H9 (cell line): ENCODE results near the gene TMEM178B. TPM values are rescaled to one million over a fixed set of nuclear protein-coding genes. Genes with fewer than 3 reads are reported as not detected.

ENCODE experiments used
- DNase-seq: peaks from one replicate; pipeline ENCODE4 v3.0.0-alpha.2; 2017
- H2AFZ ChIP-seq: one replicate; pipeline ENCODE4 v1.6.1; 2013; ENCODE audit warnings: mild to moderate bottlenecking, low read length, control low read depth, moderate library complexity
- H2AK5ac ChIP-seq: 2 replicates; pipeline ENCODE4 v1.6.1; 2013; ENCODE audit warnings: low read length, control low read depth, mixed read lengths; ENCODE audit not compliant: insufficient read length
- H2BK120ac ChIP-seq: one replicate; pipeline ENCODE4 v1.6.1; 2013; ENCODE audit warnings: low read depth, mild to moderate bottlenecking, low read length, control low read depth, inconsistent platforms; ENCODE audit not compliant: poor library complexity, severe bottlenecking
- H2BK12ac ChIP-seq: 2 replicates; pipeline ENCODE4 v1.6.1; 2013; ENCODE audit warnings: low read length, control low read depth, mixed read lengths, low read depth; ENCODE audit not compliant: insufficient read length
- H2BK15ac ChIP-seq: 2 replicates; pipeline ENCODE4 v1.6.1; 2013; ENCODE audit warnings: low read depth, low read length, control low read depth
- H2BK20ac ChIP-seq: one replicate; pipeline ENCODE4 v1.6.1; 2013; ENCODE audit warnings: low read depth, mild to moderate bottlenecking, low read length, control low read depth, inconsistent platforms; ENCODE audit not compliant: poor library complexity, severe bottlenecking
- H2BK5ac ChIP-seq: 2 replicates; pipeline ENCODE4 v1.6.1; 2013; ENCODE audit warnings: low read length, control low read depth, mixed read lengths; ENCODE audit not compliant: insufficient read length
- H3K14ac ChIP-seq: 2 replicates; pipeline ENCODE4 v1.6.1; 2013; ENCODE audit warnings: low read length, control low read depth; ENCODE audit not compliant: insufficient read depth
- H3K18ac ChIP-seq: 2 replicates; pipeline ENCODE4 v1.6.1; 2013; ENCODE audit warnings: low read depth, mild to moderate bottlenecking, mixed read lengths, low read length, control low read depth; ENCODE audit not compliant: insufficient read length
- H3K23ac ChIP-seq: 2 replicates; pipeline ENCODE4 v1.6.1; 2013; ENCODE audit warnings: low read length, control low read depth, mixed read lengths, low read depth; ENCODE audit not compliant: insufficient read length
- H3K23me2 ChIP-seq: 2 replicates; pipeline ENCODE4 v1.6.1; 2013; ENCODE audit warnings: low read depth, mild to moderate bottlenecking, mixed read lengths, low read length, control low read depth; ENCODE audit not compliant: insufficient read length, poor library complexity, severe bottlenecking
- H3K27ac ChIP-seq: 2 replicates; pipeline ENCODE4 v1.5.1; 2013; ENCODE audit warnings: low read length, control low read depth, mixed read lengths, low read depth; ENCODE audit not compliant: insufficient read length
- H3K27me3 ChIP-seq: 2 replicates; pipeline ENCODE4 v1.6.1; 2013; ENCODE audit warnings: low read length, control low read depth, inconsistent platforms; ENCODE audit not compliant: insufficient read depth
- H3K4ac ChIP-seq: 2 replicates; pipeline ENCODE4 v1.6.1; 2013; ENCODE audit warnings: low read depth, mild to moderate bottlenecking, control low read depth, inconsistent platforms, low read length, moderate library complexity
- H3K4me1 ChIP-seq: 2 replicates; pipeline ENCODE4 v1.6.1; 2013; ENCODE audit warnings: low read length, control low read depth, inconsistent platforms; ENCODE audit not compliant: insufficient read depth
- H3K4me2 ChIP-seq: 2 replicates; pipeline ENCODE4 v1.6.1; 2013; ENCODE audit warnings: low read length, control low read depth, mixed read lengths; ENCODE audit not compliant: insufficient read length, insufficient read depth
- H3K56ac ChIP-seq: 2 replicates; pipeline ENCODE4 v1.6.1; 2013; ENCODE audit warnings: low read depth, mild to moderate bottlenecking, mixed read lengths, low read length, control low read depth; ENCODE audit not compliant: insufficient read length
- H3K79me1 ChIP-seq: 2 replicates; pipeline ENCODE4 v1.6.1; 2013; ENCODE audit warnings: low read depth, mild to moderate bottlenecking, moderate library complexity, low read length, control low read depth, inconsistent platforms; ENCODE audit not compliant: insufficient read depth, poor library complexity, severe bottlenecking
- H3K79me2 ChIP-seq: 2 replicates; pipeline ENCODE4 v1.6.1; 2013; ENCODE audit warnings: low read length, control low read depth, inconsistent platforms; ENCODE audit not compliant: insufficient read depth
- H3K9ac ChIP-seq: 2 replicates; pipeline ENCODE4 v1.6.1; 2013; ENCODE audit warnings: low read length, control low read depth, mixed read lengths; ENCODE audit not compliant: insufficient read length; ENCODE audit errors: extremely low read depth
- H3K9me3 ChIP-seq: one replicate; pipeline ENCODE4 v1.6.1; 2013; ENCODE audit warnings: low read depth, low read length, inconsistent platforms; ENCODE audit not compliant: control insufficient read depth
- H3T11ph ChIP-seq: one replicate; pipeline ENCODE4 v1.6.1; 2013; ENCODE audit warnings: mild to moderate bottlenecking, low read length, control low read depth, inconsistent platforms
- H4K20me1 ChIP-seq: one replicate; pipeline ENCODE4 v1.6.1; 2013; ENCODE audit not compliant: control insufficient read depth, insufficient read length, insufficient read depth
- H4K5ac ChIP-seq: 2 replicates; pipeline ENCODE4 v1.6.1; 2013; ENCODE audit warnings: low read depth, mild to moderate bottlenecking, mixed read lengths, low read length, control low read depth; ENCODE audit not compliant: insufficient read length
- H4K8ac ChIP-seq: replicated peaks from 2 replicates; pipeline ENCODE4 v1.6.1; 2013; ENCODE audit warnings: low read length, control low read depth, mixed read lengths, low read depth; ENCODE audit not compliant: insufficient read length
- H4K91ac ChIP-seq: 2 replicates; pipeline ENCODE4 v1.6.1; 2013; ENCODE audit warnings: low read depth, mild to moderate bottlenecking, moderate library complexity, mixed read lengths, low read length, control low read depth; ENCODE audit not compliant: insufficient read length
- H3K27ac Mint-ChIP-seq, 3 experiments: 2 replicates in 2 of 3; 3 replicates in 1 of 3; pipeline ENCODE4 v1.8.0; 2020 to 2021; ENCODE audit warnings: mixed read lengths in 3 of 3, mild to moderate bottlenecking in 1 of 3, moderate library complexity in 1 of 3
- H3K27me3 Mint-ChIP-seq: 2 replicates; pipeline ENCODE4 v1.8.0; 2021; ENCODE audit warnings: low read depth, mild to moderate bottlenecking, moderate library complexity, mixed read lengths
- H3K36me3 Mint-ChIP-seq, 3 experiments: 2 replicates in 2 of 3; 3 replicates in 1 of 3; pipeline ENCODE4 v1.8.0; 2020 to 2021; ENCODE audit warnings: low read depth in 3 of 3, mixed read lengths in 3 of 3; ENCODE audit not compliant: insufficient read depth in 1 of 3
- H3K4me1 Mint-ChIP-seq, 2 experiments: 2 replicates each; pipeline ENCODE4 v1.8.0; 2020; ENCODE audit warnings: mixed read lengths in 2 of 2
- H3K4me3 Mint-ChIP-seq, 2 experiments: 2 replicates in 1 of 2; 3 replicates in 1 of 2; pipeline ENCODE4 v1.8.0; 2020 to 2021; ENCODE audit warnings: mild to moderate bottlenecking in 2 of 2, mixed read lengths in 2 of 2, moderate library complexity in 1 of 2
- H3K9me3 Mint-ChIP-seq, 2 experiments: 2 replicates in 1 of 2; 3 replicates in 1 of 2; pipeline ENCODE4 v1.8.0; 2020; ENCODE audit warnings: mild to moderate bottlenecking in 2 of 2, mixed read lengths in 2 of 2, moderate library complexity in 1 of 2
- CTCF ChIP-seq: fragments of 200-600 bp; sonication (generic); conservative IDR thresholded peaks from 3 replicates; pipeline ENCODE4 v1.8.0; 2021; ENCODE audit warnings: antibody characterized with exemption, mild to moderate bottlenecking
- WGBS: extraction: QIAGEN DNeasy Blood & Tissue Kit; methylation state at CpG from one replicate; pipeline ENCODE4 v1.1.7; 2013; ENCODE audit warnings: missing lambda C conversion rate, low lambda C conversion rate, mixed read lengths; ENCODE audit not compliant: insufficient read length; ENCODE audit errors: extremely low coverage; 5-methylcytosine and 5-hydroxymethylcytosine counted together
- total RNA-seq: library from RNA; stranded (reverse); gene quantifications from 2 replicates; pipeline ENCODE4 v1.2.1, GENCODE V29; 2021

TMEM178B gene
- total RNA-seq, 1 experiment from 2014 or later, result 11.3 TPM

GRCh38 chr7:141322383-141322782 is 248.5 kb downstream of the TMEM178B start:
- Mint-ChIP-seq H3K9me3 (peaks cover 0 to 2% of the 10 kb centered on the region in 2 experiments; a peak in 3 of 5 replicates), H3K36me3 (peaks cover 0 to 5% (median 2%) of the 10 kb centered on the region in 3 experiments; a peak in 2 of 7 replicates), H3K4me3 (no peak overlapping the region), H3K27ac (no peak overlapping the region), H3K27me3 (no peaks in the 10 kb centered on the region), H3K4me1 (peaks cover 26 to 28% of the 10 kb centered on the region in 2 experiments)
- Histone ChIP-seq H2BK20ac (no peak overlapping the region), H4K20me1 (no peaks in the 10 kb centered on the region), H3K18ac (no peak overlapping the region), H3K4ac (no peak overlapping the region), H4K5ac (no peak overlapping the region), H3K23ac (no peak overlapping the region), H2AK5ac (no peak overlapping the region), H4K91ac (no peak overlapping the region), H3K79me1 (no peaks in the 10 kb centered on the region), H3K4me2 (no peak overlapping the region), H4K8ac (no peak overlapping the region), H2BK120ac (no peak overlapping the region), H3K9me3 (no peaks in the 10 kb centered on the region), H3K9ac (no peak overlapping the region), H3K4me1 (0 out of 2 replicates have a peak, but pooled peaks cover 10% of the 10 kb centered on the region), H3K14ac (0 out of 2 replicates have a peak overlapping the region, but pooled peaks have one; percentile 29), H3T11ph (no peak overlapping the region), H3K79me2 (no peaks in the 10 kb centered on the region), H3K27ac (no peak overlapping the region), H2BK12ac (no peak overlapping the region), H2BK15ac (no peak overlapping the region), H2BK5ac (no peak overlapping the region), H3K27me3 (no peaks in the 10 kb centered on the region), H3K56ac (no peak overlapping the region), H3K23me2 (no peaks in the 10 kb centered on the region), H2AFZ (no peak overlapping the region)
- WGBS, result no CpG with 5 or more reads among the region's 6 CpGs
- DNase-seq, result no peak
- no peak for TF ChIP-seq CTCF
